ENCODE data around the gene KRTAP19-7.

GRCh38 chr21:30561264-30561895 is at the start of gene KRTAP19-7:
- TF ChIP-seq, protein P1, sequence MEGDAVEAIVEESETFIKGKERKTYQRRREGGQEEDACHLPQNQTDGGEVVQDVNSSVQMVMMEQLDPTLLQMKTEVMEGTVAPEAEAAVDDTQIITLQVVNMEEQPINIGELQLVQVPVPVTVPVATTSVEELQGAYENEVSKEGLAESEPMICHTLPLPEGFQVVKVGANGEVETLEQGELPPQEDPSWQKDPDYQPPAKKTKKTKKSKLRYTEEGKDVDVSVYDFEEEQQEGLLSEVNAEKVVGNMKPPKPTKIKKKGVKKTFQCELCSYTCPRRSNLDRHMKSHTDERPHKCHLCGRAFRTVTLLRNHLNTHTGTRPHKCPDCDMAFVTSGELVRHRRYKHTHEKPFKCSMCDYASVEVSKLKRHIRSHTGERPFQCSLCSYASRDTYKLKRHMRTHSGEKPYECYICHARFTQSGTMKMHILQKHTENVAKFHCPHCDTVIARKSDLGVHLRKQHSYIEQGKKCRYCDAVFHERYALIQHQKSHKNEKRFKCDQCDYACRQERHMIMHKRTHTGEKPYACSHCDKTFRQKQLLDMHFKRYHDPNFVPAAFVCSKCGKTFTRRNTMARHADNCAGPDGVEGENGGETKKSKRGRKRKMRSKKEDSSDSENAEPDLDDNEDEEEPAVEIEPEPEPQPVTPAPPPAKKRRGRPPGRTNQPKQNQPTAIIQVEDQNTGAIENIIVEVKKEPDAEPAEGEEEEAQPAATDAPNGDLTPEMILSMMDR (IDR thresholded peaks at IDR 0.05): no peak
- TF ChIP-seq POLR2AphosphoS5 (IDR thresholded peaks at IDR 0.05; ENCODE audit: low read depth, low read length) (no peak), SIN3A (IDR thresholded peaks at IDR 0.05; ENCODE audit: borderline replicate concordance, insufficient read depth, low read depth, low read length) (no peak)
- TF ChIP-seq, protein P2, sequence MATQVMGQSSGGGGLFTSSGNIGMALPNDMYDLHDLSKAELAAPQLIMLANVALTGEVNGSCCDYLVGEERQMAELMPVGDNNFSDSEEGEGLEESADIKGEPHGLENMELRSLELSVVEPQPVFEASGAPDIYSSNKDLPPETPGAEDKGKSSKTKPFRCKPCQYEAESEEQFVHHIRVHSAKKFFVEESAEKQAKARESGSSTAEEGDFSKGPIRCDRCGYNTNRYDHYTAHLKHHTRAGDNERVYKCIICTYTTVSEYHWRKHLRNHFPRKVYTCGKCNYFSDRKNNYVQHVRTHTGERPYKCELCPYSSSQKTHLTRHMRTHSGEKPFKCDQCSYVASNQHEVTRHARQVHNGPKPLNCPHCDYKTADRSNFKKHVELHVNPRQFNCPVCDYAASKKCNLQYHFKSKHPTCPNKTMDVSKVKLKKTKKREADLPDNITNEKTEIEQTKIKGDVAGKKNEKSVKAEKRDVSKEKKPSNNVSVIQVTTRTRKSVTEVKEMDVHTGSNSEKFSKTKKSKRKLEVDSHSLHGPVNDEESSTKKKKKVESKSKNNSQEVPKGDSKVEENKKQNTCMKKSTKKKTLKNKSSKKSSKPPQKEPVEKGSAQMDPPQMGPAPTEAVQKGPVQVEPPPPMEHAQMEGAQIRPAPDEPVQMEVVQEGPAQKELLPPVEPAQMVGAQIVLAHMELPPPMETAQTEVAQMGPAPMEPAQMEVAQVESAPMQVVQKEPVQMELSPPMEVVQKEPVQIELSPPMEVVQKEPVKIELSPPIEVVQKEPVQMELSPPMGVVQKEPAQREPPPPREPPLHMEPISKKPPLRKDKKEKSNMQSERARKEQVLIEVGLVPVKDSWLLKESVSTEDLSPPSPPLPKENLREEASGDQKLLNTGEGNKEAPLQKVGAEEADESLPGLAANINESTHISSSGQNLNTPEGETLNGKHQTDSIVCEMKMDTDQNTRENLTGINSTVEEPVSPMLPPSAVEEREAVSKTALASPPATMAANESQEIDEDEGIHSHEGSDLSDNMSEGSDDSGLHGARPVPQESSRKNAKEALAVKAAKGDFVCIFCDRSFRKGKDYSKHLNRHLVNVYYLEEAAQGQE (IDR thresholded peaks at IDR 0.05; ENCODE audit: insufficient read depth in 1 of 2, low read depth in 2 of 2, low read length in 1 of 2): no peak

All from Panc1 (cell line).